HepG2 (cell line): ENCODE measurements around the gene GAS2. TPM values are rescaled to one million over a fixed set of nuclear protein-coding genes. Genes with fewer than 3 reads are reported as not detected.

Experiments used
- CBX1 ChIP-seq: IDR thresholded peaks from one replicate; pipeline ENCODE4 v1.6.1; 2016; ENCODE audit warnings: antibody characterized with exemption, low read depth
- CEBPG ChIP-seq: IDR thresholded peaks from 2 replicates; pipeline ENCODE4 v1.6.1; 2016
- DPF2 ChIP-seq: sonication (generic); formaldehyde crosslinking; IDR thresholded peaks from 2 replicates; pipeline ENCODE4 v1.4.0; 2020; ENCODE audit warnings: mild to moderate bottlenecking, low read depth, missing genetic modification reagents, borderline replicate concordance
- HNF4A ChIP-seq: sonication (generic); formaldehyde crosslinking; IDR thresholded peaks from 2 replicates; pipeline ENCODE4 v1.4.0; 2020; ENCODE audit warnings: missing genetic modification reagents
- IRF2 ChIP-seq: IDR thresholded peaks from 2 replicates; pipeline ENCODE4 v1.6.1; 2018; ENCODE audit warnings: missing genetic modification reagents, missing compliant biosample characterization
- MXD4 ChIP-seq: IDR thresholded peaks from 2 replicates; pipeline ENCODE4 v1.6.1; 2016; ENCODE audit warnings: mild to moderate bottlenecking, missing biosample characterization, missing genetic modification reagents
- NFYB ChIP-seq: sonication (generic); formaldehyde crosslinking; IDR thresholded peaks from 2 replicates; pipeline ENCODE4 v1.4.0; 2020; ENCODE audit warnings: missing genetic modification reagents
- NFYC ChIP-seq: IDR thresholded peaks from 2 replicates; pipeline ENCODE4 v1.6.1; 2016; ENCODE audit warnings: missing genetic modification reagents, missing compliant biosample characterization
- NR2F6 ChIP-seq, 2 experiments: IDR thresholded peaks; 2 replicates each; pipeline ENCODE4 v1.6.1; 2016; ENCODE audit warnings: antibody characterized with exemption in 1 of 2, mild to moderate bottlenecking in 1 of 2
- NRL ChIP-seq: sonication (generic); formaldehyde crosslinking; IDR thresholded peaks from 2 replicates; pipeline ENCODE4 v1.5.0; 2020; ENCODE audit warnings: missing genetic modification reagents, mild to moderate bottlenecking, moderate library complexity, borderline replicate concordance
- PHF5A ChIP-seq: IDR thresholded peaks from one replicate; pipeline ENCODE4 v1.6.1; 2018; ENCODE audit warnings: low read depth, missing genetic modification reagents; ENCODE audit not compliant: unreplicated experiment
- PLSCR1 ChIP-seq: sonication (generic); formaldehyde crosslinking; IDR thresholded peaks from 2 replicates; pipeline ENCODE4 v1.5.0; 2020; ENCODE audit warnings: missing genetic modification reagents, mild to moderate bottlenecking, borderline replicate concordance
- POLR2AphosphoS5 ChIP-seq: IDR thresholded peaks from 2 replicates; pipeline ENCODE4 v1.6.1; 2012; ENCODE audit warnings: low read depth, low read length
- POLR2G ChIP-seq: fragments of 200-400 bp; formaldehyde crosslinking; IDR thresholded peaks from 2 replicates; pipeline ENCODE4 v1.6.1; 2018; ENCODE audit warnings: mild to moderate bottlenecking, low read depth, low read length, moderate library complexity
- REPIN1 ChIP-seq: sonication (generic); formaldehyde crosslinking; IDR thresholded peaks from 2 replicates; pipeline ENCODE4 v1.8.0; 2022; ENCODE audit warnings: missing genetic modification reagents, low read depth, mild to moderate bottlenecking, borderline replicate concordance
- SALL1 ChIP-seq: sonication (generic); formaldehyde crosslinking; IDR thresholded peaks from 2 replicates; pipeline ENCODE4 v1.8.0; 2022; ENCODE audit warnings: mild to moderate bottlenecking, missing genetic modification reagents
- TCF7 ChIP-seq: sonication (generic); IDR thresholded peaks from 2 replicates; pipeline ENCODE4 v1.6.1; 2016; ENCODE audit warnings: antibody characterized with exemption, low read depth
- ZNF672 ChIP-seq: sonication (generic); formaldehyde crosslinking; IDR thresholded peaks from 2 replicates; pipeline ENCODE4 v1.8.1; 2022; ENCODE audit warnings: missing genetic modification reagents
- ZNF781 ChIP-seq: sonication (generic); formaldehyde crosslinking; IDR thresholded peaks from 2 replicates; pipeline ENCODE4 v1.5.1; 2020; ENCODE audit warnings: borderline replicate concordance, mild to moderate bottlenecking, missing genetic modification reagents; ENCODE audit errors: not compliant biosample characterization
- polyA plus RNA-seq, 8 experiments: library from polyadenylated mRNA; depleted of rRNA in 3 of 8; stranded (reverse) in 7 of 8; unstranded in 1 of 8; fragments of >200 nt; fragmentation: Illumina TruSeq in 4 of 8; extraction: Trizol in 4 of 8; gene quantifications; 2 replicates each; pipeline versions ENCODE4 v1.2.1 to v1.2.3, GENCODE V29; 2011 to 2016; ENCODE audit warnings: low read depth in 4 of 8, missing spikeins in 1 of 8, mixed read lengths in 1 of 8; ENCODE audit not compliant: insufficient read depth in 1 of 8
- total RNA-seq, 5 experiments: library from RNA; depleted of rRNA; stranded (reverse); fragments of >200 nt; fragmentation: Illumina TruSeq; extraction: Trizol; gene quantifications; 2 replicates each; pipeline ENCODE4 v1.2.3, GENCODE V29; 2016; ENCODE audit warnings: low read depth in 1 of 5
- TF ChIP-seq, protein P1 (sequence below): IDR thresholded peaks from 2 replicates; pipeline ENCODE4 v1.6.1; 2016; ENCODE audit warnings: missing genetic modification reagents, missing compliant biosample characterization
- TF ChIP-seq, protein P2 (sequence below): sonication (generic); formaldehyde crosslinking; IDR thresholded peaks from 2 replicates; pipeline ENCODE4 v1.4.0; 2020; ENCODE audit warnings: missing genetic modification reagents
- TF ChIP-seq, protein P3 (sequence below): sonication (generic); formaldehyde crosslinking; IDR thresholded peaks from 2 replicates; pipeline ENCODE4 v1.4.0; 2020; ENCODE audit warnings: mild to moderate bottlenecking, missing genetic modification reagents, borderline replicate concordance

GAS2 gene
- total and polyA plus RNA-seq, 2 of the 13 experiments (the other 11 are each of a cell fraction or from before 2014, with no cell fraction given) = 26.0 to 85.1 TPM

DNA sequence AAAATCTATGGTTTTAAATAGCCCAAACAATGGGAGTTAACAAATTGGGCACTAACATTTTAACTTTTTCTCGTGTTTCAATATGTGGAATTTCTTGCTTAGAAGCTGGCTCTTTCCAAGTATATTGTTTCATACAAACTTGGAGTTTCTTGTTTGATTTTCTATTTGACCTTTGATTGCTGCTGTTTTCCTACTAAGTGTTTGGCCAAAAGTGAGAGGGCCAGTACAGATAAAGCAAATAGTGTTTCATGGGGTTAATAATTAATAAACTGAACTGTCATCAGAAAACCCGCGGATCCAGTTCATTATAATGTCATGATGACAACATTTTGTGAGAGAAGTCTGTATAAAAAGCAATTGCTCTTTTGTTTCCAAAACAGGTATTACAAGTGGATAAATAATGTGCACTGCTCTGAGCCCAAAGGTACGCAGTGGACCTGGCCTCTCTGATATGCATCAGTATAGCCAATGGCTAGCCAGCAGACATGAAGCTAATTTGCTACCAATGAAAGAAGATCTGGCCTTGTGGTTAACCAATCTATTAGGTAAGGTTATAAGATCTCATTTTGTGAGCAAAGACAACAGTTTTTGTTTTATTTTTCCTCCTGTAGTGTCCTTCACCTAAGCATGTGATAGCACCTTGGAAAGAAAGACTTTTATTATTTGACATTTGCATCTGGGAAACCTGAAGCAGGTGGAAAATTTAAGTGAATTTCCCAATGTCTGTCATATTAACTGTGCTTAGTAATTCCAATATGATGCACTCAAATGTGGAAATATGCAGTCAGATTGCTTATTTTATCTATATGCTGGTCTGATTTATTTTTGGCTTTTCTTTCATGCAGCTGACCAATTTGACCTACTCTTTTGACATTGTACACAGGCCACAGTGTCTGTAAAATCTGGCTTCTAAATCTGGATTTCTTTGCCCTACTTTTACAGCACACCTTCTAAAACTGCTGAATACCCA is 8.3 kb downstream of the GAS2 start (continued):
- no peak for TF ChIP-seq ZNF672 (CRISPR knock-in tag)
- peak; percentile 30; the same call in 1 of the 2 replicates for TF ChIP-seq TCF7
- TF ChIP-seq, protein P1, sequence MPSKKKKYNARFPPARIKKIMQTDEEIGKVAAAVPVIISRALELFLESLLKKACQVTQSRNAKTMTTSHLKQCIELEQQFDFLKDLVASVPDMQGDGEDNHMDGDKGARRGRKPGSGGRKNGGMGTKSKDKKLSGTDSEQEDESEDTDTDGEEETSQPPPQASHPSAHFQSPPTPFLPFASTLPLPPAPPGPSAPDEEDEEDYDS = peak; percentile 71
- TF ChIP-seq NFYC (CRISPR knock-in tag) = peak; percentile 53
- peak; percentile 22 for TF ChIP-seq PHF5A (CRISPR knock-in tag)
- TF ChIP-seq PLSCR1 (CRISPR knock-in tag) = no peak
- TF ChIP-seq, protein P2, sequence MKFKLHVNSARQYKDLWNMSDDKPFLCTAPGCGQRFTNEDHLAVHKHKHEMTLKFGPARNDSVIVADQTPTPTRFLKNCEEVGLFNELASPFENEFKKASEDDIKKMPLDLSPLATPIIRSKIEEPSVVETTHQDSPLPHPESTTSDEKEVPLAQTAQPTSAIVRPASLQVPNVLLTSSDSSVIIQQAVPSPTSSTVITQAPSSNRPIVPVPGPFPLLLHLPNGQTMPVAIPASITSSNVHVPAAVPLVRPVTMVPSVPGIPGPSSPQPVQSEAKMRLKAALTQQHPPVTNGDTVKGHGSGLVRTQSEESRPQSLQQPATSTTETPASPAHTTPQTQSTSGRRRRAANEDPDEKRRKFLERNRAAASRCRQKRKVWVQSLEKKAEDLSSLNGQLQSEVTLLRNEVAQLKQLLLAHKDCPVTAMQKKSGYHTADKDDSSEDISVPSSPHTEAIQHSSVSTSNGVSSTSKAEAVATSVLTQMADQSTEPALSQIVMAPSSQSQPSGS = peak; percentile 30; the same call in 1 of the 2 replicates
- TF ChIP-seq ZNF781 = no peak
- TF ChIP-seq IRF2 (CRISPR knock-in tag) = 0 out of 2 replicates have a peak, but pooled peaks have one; percentile 24
- TF ChIP-seq MXD4 = 0 out of 2 replicates have a peak, but pooled peaks have one; percentile 12
- TF ChIP-seq NR2F6 (IDR thresholded peaks at IDR 0.05) = peak; percentile 65; the same call in 1 of the 2 replicates
- peak; percentile 72 for TF ChIP-seq NR2F6 (CRISPR knock-in tag; IDR thresholded peaks at IDR 0.05)
- peak; percentile 44; the same call in 1 of the 2 replicates for TF ChIP-seq DPF2 (CRISPR knock-in tag)
- TF ChIP-seq POLR2G = peak; percentile 44
- peak; percentile 63 for TF ChIP-seq HNF4A (CRISPR knock-in tag)
- TF ChIP-seq REPIN1 (CRISPR knock-in tag) = 0 out of 2 replicates have a peak, but pooled peaks have one; percentile 3
- TF ChIP-seq NFYB (CRISPR knock-in tag) = peak; percentile 38; the same call in 1 of the 2 replicates
- TF ChIP-seq SALL1 = peak; percentile 49; the same call in 1 of the 2 replicates
- TF ChIP-seq POLR2AphosphoS5 = peak; percentile 36
- peak; percentile 35 for TF ChIP-seq CBX1
- TF ChIP-seq, protein P3, sequence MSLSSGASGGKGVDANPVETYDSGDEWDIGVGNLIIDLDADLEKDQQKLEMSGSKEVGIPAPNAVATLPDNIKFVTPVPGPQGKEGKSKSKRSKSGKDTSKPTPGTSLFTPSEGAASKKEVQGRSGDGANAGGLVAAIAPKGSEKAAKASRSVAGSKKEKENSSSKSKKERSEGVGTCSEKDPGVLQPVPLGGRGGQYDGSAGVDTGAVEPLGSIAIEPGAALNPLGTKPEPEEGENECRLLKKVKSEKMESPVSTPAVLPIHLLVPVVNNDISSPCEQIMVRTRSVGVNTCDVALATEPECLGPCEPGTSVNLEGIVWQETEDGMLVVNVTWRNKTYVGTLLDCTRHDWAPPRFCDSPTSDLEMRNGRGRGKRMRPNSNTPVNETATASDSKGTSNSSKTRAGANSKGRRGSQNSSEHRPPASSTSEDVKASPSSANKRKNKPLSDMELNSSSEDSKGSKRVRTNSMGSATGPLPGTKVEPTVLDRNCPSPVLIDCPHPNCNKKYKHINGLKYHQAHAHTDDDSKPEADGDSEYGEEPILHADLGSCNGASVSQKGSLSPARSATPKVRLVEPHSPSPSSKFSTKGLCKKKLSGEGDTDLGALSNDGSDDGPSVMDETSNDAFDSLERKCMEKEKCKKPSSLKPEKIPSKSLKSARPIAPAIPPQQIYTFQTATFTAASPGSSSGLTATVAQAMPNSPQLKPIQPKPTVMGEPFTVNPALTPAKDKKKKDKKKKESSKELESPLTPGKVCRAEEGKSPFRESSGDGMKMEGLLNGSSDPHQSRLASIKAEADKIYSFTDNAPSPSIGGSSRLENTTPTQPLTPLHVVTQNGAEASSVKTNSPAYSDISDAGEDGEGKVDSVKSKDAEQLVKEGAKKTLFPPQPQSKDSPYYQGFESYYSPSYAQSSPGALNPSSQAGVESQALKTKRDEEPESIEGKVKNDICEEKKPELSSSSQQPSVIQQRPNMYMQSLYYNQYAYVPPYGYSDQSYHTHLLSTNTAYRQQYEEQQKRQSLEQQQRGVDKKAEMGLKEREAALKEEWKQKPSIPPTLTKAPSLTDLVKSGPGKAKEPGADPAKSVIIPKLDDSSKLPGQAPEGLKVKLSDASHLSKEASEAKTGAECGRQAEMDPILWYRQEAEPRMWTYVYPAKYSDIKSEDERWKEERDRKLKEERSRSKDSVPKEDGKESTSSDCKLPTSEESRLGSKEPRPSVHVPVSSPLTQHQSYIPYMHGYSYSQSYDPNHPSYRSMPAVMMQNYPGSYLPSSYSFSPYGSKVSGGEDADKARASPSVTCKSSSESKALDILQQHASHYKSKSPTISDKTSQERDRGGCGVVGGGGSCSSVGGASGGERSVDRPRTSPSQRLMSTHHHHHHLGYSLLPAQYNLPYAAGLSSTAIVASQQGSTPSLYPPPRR = 0 out of 2 replicates have a peak, but pooled peaks have one; percentile 24
- TF ChIP-seq CEBPG (CRISPR knock-in tag) = peak; percentile 5; the same call in 1 of the 2 replicates
- no peak for TF ChIP-seq NRL (CRISPR knock-in tag)
